GM19240 (cell line): Measurements from ENCODE around the gene ALK.

Source experiments
- DNase-seq: peaks from one replicate; pipeline ENCODE4 v3.0.0; 2011; ENCODE audit warnings: low spot score; ENCODE audit not compliant: insufficient read length

ALK gene

DNA sequence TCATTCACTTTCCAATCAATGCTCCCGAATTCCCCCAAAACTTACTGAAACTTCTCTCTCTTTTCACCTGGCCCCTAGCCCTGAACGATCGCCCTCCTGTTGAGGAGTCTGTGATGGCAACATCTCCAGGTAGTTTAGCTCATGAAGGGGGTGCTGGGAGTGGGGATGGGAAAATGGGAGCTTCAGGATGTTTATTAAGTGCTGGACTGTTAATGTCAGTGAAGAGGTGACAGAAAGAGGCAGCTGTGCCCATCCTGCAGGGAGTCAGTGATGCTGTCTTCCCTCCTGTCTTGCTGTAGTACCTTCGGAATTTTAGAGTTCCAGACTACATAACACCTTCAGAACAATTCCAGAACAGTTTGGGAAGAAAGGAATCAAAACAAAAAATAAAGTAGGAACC is 308.8 kb downstream of the ALK start:
- DNase-seq = no peak

- no peak for DNase-seq
Observed at GRCh38 chr2:29611850-29612249, 309.5 kb downstream of the ALK start.

DNA sequence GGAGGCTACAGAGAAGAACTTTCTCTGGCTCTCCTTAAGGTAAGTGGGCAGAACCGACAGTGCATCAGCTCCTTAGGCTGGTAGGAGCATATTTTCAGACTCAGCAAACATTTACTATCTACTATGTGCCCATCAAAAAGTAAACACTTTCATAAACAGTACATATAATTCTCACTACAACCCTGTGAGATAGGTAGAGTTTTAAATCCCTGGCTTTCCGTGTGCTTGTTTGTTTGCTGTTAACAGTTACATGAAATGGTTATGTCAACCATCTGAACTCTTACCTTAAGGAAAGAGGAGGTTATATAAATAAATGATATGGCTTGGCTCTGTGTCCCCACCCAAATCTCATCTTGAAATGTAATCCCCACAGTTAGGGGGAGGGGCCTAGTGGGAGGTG is 310.1 kb downstream of the ALK start:
- DNase-seq = no peak

DNA sequence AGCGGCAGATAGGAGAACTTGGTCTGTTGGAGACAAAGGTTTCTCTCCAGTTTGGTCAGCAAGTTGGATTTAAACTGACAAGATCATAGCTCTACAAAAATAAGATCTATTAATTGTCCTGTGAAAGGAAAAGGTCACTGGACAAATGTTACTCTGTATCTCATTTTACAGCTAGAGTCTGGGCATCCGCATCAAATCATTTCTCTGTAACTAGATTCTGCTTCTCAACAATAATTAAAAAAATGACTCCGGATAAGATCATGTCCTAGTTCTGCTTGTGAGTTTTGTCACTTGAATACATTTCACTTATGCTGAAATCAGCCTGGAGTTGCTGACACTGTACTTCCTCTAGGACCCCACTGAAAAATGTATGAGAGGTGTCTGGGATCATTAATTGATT is 310.8 kb downstream of the ALK start:
- no peak for DNase-seq

- DNase-seq = no peak
Observed at GRCh38 chr2:29607038-29607420, 314.4 kb downstream of the ALK start.

DNA sequence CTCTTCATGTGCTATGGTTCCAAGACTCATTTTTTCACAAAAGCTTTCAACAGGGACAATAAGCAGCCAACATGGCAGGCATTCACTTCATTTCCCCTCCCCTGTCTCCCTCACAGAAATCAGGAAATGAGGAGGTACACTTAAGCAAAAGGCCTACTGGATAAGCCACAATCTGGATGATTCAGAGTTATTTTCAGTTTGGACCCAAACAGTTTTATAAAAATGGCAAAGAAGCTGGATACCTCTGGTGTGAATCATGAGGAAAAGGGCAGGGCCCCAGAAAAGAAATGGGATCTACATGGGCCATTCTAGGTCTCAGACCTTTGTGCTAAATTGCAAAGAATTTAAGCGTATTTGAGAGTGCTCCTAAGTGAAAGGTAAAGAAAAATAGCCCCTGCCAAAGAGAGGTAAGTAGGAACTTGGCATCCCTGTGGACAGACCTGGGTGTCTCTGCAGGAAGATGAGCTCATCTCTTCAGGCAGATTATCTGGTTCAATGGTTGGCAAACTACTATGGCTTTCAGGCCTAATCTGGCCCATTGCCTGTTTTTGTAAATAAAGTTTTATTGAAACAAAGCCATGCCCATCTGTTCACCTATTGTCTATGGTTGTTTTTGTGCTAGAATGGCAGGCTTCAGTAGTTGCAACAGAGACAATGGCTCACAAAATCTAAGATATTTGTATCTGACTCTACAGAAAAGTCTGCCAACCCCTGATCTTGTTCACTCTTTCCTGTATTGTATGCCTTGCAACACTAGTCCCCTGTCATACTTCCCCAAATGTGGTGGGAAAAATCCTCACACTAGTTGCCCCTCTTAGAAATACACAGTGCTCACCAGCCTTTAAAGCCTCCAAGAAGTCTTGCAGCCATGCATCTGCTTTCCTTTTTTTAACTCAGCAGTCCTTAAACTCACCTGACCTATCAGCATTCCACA is 315.0 kb downstream of the ALK start:
- DNase-seq = no peak

GRCh38 chr2:29603341-29603740 is 318.0 kb downstream of the ALK start:
- DNase-seq = no peak

- no peak for DNase-seq
Observed at GRCh38 chr2:29601872-29602271, 319.5 kb downstream of the ALK start.

- DNase-seq = no peak
Observed at GRCh38 chr2:29601321-29601720, 320.1 kb downstream of the ALK start.

DNA sequence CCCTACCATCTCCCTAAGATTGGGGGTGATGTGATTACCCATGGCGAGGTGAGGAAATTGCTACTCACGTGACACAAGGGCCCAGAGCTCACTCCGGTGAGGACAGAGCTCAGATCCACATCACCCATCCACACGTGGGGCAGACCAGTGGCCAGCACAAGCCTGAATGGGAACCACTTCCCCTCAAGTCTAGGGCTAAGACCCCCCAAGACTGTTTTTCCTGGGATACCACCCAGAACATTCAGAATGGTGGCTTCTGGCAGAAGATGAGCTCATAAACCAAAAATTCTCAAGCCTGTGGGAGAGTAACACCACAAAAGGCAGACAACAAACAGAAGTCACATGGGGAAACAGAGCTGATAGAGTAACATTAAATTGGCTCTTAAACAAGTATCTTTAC is 321.4 kb downstream of the ALK start:
- no peak for DNase-seq

- DNase-seq = no peak
Observed at GRCh38 chr2:29598978-29599377, 322.4 kb downstream of the ALK start.

GRCh38 chr2:29597035-29597434 is 324.4 kb downstream of the ALK start:
- no peak for DNase-seq

- DNase-seq = no peak
Observed at GRCh38 chr2:29596584-29596983, 324.8 kb downstream of the ALK start.

DNA sequence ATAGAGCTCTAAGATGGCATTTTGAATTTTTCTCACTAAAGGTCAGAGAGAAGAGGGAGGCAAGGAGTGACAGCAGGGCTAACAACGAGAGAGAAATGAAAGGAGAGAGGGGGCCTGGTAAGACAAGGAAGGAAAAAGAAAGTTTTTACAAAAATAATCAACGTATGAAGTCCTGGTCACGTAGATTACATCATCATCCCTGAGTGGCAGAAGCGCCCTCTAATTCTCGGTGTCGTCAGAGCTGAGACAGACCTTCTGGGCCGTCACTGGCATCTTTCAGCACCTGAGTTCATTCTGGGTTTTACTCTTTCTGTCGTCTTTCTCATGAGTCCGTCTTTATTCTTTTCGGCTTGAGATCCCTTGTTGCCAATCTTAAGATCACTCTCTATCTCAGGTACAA is 329.8 kb downstream of the ALK start:
- no peak for DNase-seq

- no peak for DNase-seq
Observed at GRCh38 chr2:29590211-29590610, 331.2 kb downstream of the ALK start.

- DNase-seq = no peak
Observed at GRCh38 chr2:29589440-29590103, 331.8 kb downstream of the ALK start.

DNA sequence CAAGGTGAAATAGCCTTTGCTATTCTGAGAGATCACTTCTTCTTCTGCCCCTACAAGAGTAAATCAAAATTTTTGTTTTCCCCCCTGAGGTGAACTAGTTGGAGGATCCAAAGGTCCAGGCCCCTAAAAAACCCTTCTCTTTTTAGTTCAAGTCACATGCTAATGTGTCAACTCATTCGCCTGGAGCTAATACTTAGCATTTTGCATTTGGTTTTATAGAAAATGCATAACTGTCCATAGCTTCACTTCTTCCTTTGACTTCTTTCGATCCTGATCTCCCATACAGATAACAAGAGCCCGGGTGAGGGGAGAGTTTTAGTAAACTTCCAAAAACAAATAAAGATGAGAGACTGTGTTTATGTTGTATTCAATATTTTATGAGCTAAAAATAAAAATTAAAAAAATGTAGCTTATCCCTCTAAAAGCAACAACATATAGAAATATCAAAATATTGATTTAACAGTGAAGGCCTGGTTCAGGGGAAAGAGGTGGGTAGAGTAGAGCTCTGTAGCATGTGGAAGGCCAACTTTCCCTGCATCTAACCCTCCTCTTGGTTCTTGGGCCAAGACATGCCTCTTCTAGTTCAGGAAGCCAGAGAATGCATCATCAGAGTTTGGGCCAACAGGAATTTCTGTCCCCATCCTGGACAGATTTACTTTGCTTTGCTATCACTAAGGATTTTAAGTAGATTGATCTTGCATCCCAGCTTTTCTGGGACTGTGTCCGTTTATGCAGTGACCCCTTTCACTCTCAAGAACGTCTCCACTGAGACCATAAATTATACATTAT is 333.8 kb downstream of the ALK start:
- no peak for DNase-seq

DNA sequence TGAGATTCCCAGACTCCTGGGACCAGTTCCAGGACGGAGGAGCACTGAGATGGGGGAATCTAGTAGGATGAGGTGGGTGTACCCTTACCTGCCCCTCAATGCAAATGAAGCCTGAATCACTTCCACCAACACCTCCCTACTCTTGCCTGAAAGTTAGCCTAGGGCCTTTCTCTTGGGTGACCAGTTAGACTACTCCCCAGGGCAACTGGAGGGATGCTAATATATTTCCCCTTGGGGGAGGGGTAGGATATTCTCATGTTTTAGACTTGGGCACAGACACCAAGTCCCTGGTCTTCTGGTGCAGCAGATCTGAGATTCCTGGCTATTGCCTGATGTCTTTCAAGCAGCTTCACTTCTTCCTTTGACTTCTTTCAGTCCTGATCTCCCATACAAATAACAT is 334.5 kb downstream of the ALK start:
- DNase-seq = no peak

DNA sequence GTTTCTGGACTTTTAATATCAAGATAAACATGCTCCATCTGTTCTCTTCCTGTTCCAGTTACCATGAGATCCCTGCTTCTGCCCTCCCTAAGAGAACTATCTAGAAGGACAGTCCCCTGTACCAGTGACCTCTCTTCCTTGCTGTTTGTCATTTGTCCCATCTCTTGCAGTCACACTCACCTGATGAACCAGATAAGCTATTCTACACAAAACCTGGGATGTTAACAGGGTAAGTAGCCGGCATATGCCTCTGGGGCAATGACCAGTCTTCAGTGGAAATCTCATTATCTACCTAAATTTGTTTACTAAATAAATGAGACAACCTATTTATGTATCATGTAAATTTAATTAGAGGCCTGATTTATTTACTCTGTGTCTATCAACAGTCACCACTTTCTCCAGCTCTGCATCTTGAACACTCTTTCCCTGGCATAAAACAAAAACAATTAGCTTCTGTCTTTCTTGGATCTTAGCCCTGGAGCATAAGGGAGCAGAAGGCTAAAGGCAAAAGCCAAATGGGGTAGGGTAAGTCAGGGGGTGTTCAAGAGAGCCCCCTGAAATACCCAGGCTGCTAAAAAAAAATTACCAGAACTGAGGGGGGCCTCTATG is 337.7 kb downstream of the ALK start:
- DNase-seq = no peak

- no peak for DNase-seq
Observed at GRCh38 chr2:29583104-29583503, 338.3 kb downstream of the ALK start.

DNA sequence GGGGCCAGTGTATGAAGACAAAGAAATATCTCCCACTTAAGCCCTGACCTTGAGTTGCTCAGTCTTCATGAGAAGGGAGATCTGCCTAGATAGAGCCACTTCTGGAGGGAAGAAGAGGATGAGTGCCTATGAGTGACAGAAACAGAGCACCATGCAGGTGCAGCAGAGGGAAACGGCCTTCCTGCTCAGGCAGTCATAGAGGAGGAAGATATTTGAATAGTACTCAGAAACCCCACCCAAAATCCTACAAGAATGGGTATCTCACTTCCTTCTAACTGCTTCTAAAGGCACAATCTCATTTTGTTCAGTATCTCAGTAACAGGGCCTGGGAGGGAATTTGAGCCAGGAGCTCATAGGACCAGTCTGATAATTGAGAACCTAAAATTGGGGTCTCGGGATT is 339.3 kb downstream of the ALK start:
- DNase-seq = no peak

GRCh38 chr2:29580223-29580622 is 341.2 kb downstream of the ALK start:
- DNase-seq = no peak
